Esophagus squamous epithelium (tissue), 5 donors: ENCODE results near the gene LAP3. TPM values are rescaled to one million over a fixed set of nuclear protein-coding genes. Genes with fewer than 3 reads are reported as not detected.

Experiments used
- DNase-seq: peaks from one replicate; lab custom pipeline; 2025; lab: John Stamatoyannopoulos, UW
- H3K27ac ChIP-seq, 4 donors: fragments of 200-600 bp; sonication (generic); one replicate each; pipeline ENCODE4 v1.5.1; 2016 to 2019; ENCODE audit warnings: mild to moderate bottlenecking in 1 of 4
- H3K27me3 ChIP-seq, 4 donors: fragments of 200-600 bp; sonication (generic); 1 replicate in 3 of 4; 2 replicates in 1 of 4; pipeline versions ENCODE4 v1.5.1 to v1.6.0; 2017 to 2021; ENCODE audit warnings: antibody characterized with exemption in 1 of 4
- H3K36me3 ChIP-seq, 3 donors: fragments of 200-600 bp; sonication (generic); one replicate each; pipeline ENCODE4 v1.5.1; 2016 to 2019
- H3K4me1 ChIP-seq, 3 donors: fragments of 200-600 bp; sonication (generic); one replicate each; pipeline ENCODE4 v1.5.1; 2017 to 2019
- H3K4me3 ChIP-seq, 4 donors: fragments of 200-600 bp; sonication (generic); 1 replicate in 3 of 4; 2 replicates in 1 of 4; pipeline ENCODE4 v1.5.1; 2016 to 2019; ENCODE audit warnings: mild to moderate bottlenecking in 2 of 4, moderate library complexity in 1 of 4
- H3K9me3 ChIP-seq, 3 donors: fragments of 200-600 bp; sonication (generic); one replicate each; pipeline ENCODE4 v1.5.1; 2016 to 2019
- POLR2A ChIP-seq, 4 donors: fragments of 450-650 bp; IDR thresholded peaks; one replicate each; pipeline ENCODE4 v1.6.1; 2017; ENCODE audit warnings: antibody characterized with exemption in 4 of 4, mild to moderate bottlenecking in 4 of 4, moderate library complexity in 3 of 4
- WGBS, 2 donors: methylation state at CpG; one replicate each; pipeline ENCODE4 v1.1.5; 2018; 5-methylcytosine and 5-hydroxymethylcytosine counted together
- intact Hi-C: fragments of 100-400 bp; cut with DNase I; formaldehyde crosslinking; loops from one replicate; pipeline ENCODE4 v1.15.0; 2022
- total RNA-seq, 4 donors: library from RNA; depleted of rRNA; stranded (reverse); fragments of >200 nt; gene quantifications; one replicate each; pipeline ENCODE4 v1.1.0, GENCODE V29; 2016
- TF ChIP-seq, protein P1 (sequence below), 6 experiments: fragments of 450-650 bp in 4 of 6; fragments of 200-600 bp in 2 of 6; sonication (generic) in 2 of 6; IDR thresholded peaks; one replicate each; pipeline ENCODE4 v1.5.1; 2016 to 2019; ENCODE audit warnings: antibody characterized with exemption in 6 of 6, mild to moderate bottlenecking in 4 of 6, moderate library complexity in 4 of 6
- donor health status: DM: yes; HTN: yes; CAD: no.

The LAP3 gene
- total RNA-seq, 4 donors from 2014 or later: 30.2 to 80.5 (median 54.6) TPM

DNA sequence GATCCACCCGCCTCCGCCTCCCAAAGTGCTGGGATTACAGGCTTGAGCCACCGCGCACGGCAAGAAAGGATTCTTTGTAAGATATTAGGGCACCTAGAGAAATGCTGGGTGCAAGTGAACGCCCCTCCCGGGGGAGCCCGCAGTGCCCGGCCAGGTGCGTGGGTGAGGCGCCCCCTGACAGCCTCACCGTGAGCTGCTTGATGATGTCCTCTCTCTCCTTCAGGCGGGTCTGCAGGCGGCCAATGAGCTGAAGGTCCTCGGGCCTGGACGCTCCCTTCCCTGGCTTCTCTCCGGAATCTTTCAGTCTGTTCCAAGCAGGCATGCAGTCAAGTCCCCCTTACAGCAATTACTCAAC lies 59.3 kb downstream of the LAP3 start:
- no peak for DNase-seq
- H3K9me3 ChIP-seq: no peaks in the 10 kb centered on the region
- intact Hi-C loops: loop anchor here (5.0 kb wide), 1 partner anchor 84 kb away; no protein-coding TSS in a partner anchor
- 81 to 94% methylated on average over 6 to 11 of the region's 17 CpGs for WGBS, 2 donors
- peaks cover 0 to 6% (median 0%) of the 10 kb centered on the region in 3 donors for H3K4me1 ChIP-seq
- H3K36me3 ChIP-seq: peaks cover 0 to 59% (median 3%) of the 10 kb centered on the region in 3 donors
- no peaks in the 10 kb centered on the region for H3K27me3 ChIP-seq
- H3K4me3 ChIP-seq: no peak overlapping the region
- H3K27ac ChIP-seq: no peak overlapping the region
- no peak for TF ChIP-seq POLR2A (IDR thresholded peaks at IDR 0.05)
- TF ChIP-seq, protein P1, sequence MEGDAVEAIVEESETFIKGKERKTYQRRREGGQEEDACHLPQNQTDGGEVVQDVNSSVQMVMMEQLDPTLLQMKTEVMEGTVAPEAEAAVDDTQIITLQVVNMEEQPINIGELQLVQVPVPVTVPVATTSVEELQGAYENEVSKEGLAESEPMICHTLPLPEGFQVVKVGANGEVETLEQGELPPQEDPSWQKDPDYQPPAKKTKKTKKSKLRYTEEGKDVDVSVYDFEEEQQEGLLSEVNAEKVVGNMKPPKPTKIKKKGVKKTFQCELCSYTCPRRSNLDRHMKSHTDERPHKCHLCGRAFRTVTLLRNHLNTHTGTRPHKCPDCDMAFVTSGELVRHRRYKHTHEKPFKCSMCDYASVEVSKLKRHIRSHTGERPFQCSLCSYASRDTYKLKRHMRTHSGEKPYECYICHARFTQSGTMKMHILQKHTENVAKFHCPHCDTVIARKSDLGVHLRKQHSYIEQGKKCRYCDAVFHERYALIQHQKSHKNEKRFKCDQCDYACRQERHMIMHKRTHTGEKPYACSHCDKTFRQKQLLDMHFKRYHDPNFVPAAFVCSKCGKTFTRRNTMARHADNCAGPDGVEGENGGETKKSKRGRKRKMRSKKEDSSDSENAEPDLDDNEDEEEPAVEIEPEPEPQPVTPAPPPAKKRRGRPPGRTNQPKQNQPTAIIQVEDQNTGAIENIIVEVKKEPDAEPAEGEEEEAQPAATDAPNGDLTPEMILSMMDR (IDR thresholded peaks at IDR 0.05): no peak

DNA sequence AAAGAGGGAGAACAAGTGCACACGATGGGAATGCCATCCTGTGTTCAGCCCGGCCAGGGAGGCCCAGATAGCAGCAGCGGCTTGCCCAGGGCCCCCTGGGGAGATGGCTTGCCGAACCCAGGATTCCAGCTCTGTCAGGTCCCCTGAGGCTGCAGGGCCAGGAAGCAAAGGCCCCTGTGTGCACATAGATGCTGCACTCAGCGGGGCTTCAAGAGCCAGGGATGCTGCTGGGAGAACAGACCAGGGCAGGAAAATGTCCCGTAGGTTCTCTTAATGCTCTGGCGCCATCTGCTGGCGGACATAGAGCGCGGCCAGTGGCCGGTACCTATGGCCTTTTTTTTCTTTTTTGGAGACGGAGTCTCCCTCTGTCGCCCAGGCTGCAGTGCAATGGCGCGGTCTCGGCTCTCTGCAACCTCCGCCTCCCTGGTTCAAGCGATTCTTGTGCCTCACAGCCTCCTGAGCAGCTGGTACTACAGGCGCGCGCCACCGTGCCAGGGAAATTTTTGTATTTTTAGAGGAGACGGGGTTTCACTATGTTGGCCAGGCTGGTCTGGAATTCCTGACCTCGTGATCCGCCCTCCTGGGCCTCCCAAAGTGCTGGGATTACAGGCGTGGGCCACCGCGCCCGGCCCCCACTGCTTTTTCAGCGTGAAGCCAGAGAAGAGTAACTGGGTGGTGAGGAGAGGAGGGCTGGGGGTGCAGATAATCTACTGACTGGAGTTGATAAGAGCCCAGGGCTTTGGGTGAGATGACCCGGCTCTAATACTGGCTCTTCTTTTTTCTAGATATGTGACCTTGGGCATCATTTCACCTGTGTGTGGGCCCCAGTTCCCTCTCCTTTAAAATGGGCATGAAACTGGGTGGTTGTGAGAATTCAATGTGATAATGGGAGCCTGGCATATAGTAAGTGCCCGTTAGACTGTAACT lies 60.0 kb downstream of the LAP3 start:
- peaks cover 0 to 6% (median 0%) of the 10 kb centered on the region in 3 donors for H3K4me1 ChIP-seq
- TF ChIP-seq, protein P1 (IDR thresholded peaks at IDR 0.05): peak; percentile 72 to 88 (median 83)
- no peak for TF ChIP-seq POLR2A (IDR thresholded peaks at IDR 0.05)
- peaks cover 0 to 53% (median 2%) of the 10 kb centered on the region in 3 donors for H3K36me3 ChIP-seq
- no peak overlapping the region for H3K4me3 ChIP-seq
- no peak overlapping the region for H3K27ac ChIP-seq
- H3K27me3 ChIP-seq: peaks cover 0 to 3% (median 0%) of the 10 kb centered on the region in 4 donors
- H3K9me3 ChIP-seq: no peaks in the 10 kb centered on the region
- intact Hi-C loops: loop anchor here (5.0 kb wide), 1 partner anchor 85 kb away; no protein-coding TSS in a partner anchor
- no peak for DNase-seq
- whole genome bisulfite sequencing, 2 donors: 28 to 52% methylated on average over 14 to 28 of the region's 32 CpGs

DNA sequence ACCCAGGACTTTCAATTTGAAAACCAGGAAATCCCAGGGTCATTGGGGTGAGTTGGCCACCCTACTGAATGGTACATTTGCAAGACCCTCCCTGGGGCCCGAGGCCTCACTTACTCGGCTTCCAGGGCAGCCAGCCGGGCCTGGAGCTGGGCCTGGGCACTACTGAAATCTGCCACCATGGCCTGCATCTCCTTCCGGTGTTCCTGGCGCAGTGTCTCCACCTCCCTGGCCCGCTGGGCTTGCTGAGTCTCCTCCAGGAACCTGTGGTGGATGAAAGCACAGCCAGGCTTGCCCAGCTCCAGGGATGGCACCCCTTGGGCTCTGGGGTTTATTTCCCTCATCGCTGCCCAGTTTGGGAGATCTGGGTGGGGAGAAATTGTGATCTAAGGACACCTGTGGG lies 62.1 kb downstream of the LAP3 start:
- no peak for DNase-seq

DNA sequence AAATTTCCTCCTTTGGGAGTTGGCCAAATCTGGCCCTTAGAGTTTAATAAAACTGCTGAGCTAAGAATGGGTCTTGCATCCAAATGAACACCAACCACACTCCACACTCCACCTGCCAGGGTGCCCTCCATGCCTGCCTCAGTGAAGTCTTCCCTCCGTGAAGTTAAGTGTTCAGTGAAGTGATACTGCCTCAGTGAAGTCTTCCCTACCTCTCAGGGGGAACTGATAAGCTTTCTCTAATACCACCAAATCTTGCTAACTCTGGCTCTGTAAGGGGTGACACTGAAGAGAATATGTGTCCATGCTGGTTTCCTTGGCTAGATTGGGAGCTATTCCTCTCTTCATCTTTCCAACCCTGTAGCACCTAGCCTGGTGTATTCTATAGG lies 65.4 kb downstream of the LAP3 start:
- WGBS, 2 donors: 77 to 80% methylated on average over 1 of the region's 1 CpG
- Histone ChIP-seq H3K9me3 (no peaks in the 10 kb centered on the region), H3K27ac (no peak overlapping the region), H3K4me1 (no peaks in the 10 kb centered on the region), H3K36me3 (peaks cover 0 to 7% (median 0%) of the 10 kb centered on the region in 3 donors), H3K4me3 (no peak overlapping the region), H3K27me3 (peaks cover 0 to 12% (median 0%) of the 10 kb centered on the region in 4 donors)
- intact Hi-C loops: no loop called here
- no peak for DNase-seq
- TF ChIP-seq, protein P1 (IDR thresholded peaks at IDR 0.05): no peak
- TF ChIP-seq POLR2A (IDR thresholded peaks at IDR 0.05): no peak

More for the DNA sequence above, 62.1 kb downstream of the LAP3 start:
- Histone ChIP-seq H3K27ac (no peak overlapping the region), H3K27me3 (peaks cover 0 to 12% (median 0%) of the 10 kb centered on the region in 4 donors), H3K4me1 (peaks cover 0 to 6% (median 0%) of the 10 kb centered on the region in 3 donors), H3K4me3 (no peak overlapping the region), H3K36me3 (peaks cover 0 to 31% (median 0%) of the 10 kb centered on the region in 3 donors), H3K9me3 (no peaks in the 10 kb centered on the region)
- intact Hi-C loops: loop anchor here (5.0 kb wide), 1 partner anchor 87 kb away; no protein-coding TSS in a partner anchor
- no CpG with 5 or more reads among the region's 7 CpGs for WGBS, 2 donors
- TF ChIP-seq, protein P1 (IDR thresholded peaks at IDR 0.05): no peak
- no peak for TF ChIP-seq POLR2A (IDR thresholded peaks at IDR 0.05)

DNA sequence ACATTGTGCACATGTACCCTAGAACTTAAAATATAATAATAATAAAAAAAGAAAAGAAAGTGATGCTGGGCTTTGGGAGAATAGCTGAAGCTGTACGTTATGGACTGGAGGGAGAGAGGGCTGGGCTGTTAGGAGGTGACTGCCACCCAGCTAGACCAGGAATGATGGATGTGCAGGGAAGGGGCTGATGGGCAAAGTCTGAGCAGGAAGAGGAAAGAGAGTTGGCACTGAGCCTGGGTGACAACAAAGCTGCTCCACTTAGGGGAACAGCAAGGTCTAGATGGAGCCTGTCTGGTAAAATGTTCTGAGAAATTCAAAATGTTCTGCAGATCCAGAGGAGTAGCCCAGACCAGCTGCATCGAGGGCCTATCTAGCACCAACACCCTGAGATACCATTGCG lies 69.7 kb downstream of the LAP3 start:
- intact Hi-C loops: no loop called here

More for the DNA sequence above, 69.7 kb downstream of the LAP3 start:
- WGBS, 2 donors: 60 to 64% methylated on average over 3 of the region's 3 CpGs
- DNase-seq: no peak
- Histone ChIP-seq H3K4me3 (no peak overlapping the region), H3K9me3 (no peaks in the 10 kb centered on the region), H3K4me1 (no peaks in the 10 kb centered on the region), H3K27ac (no peak overlapping the region), H3K36me3 (no peaks in the 10 kb centered on the region), H3K27me3 (peaks cover 0 to 11% (median 0%) of the 10 kb centered on the region in 4 donors)
- TF ChIP-seq, protein P1 (IDR thresholded peaks at IDR 0.05): no peak
- TF ChIP-seq POLR2A (IDR thresholded peaks at IDR 0.05): no peak
